HG03442 (cell line): ENCODE measurements around the gene ZNF785.
"Not testable (repeated sequence)": the region's sequence is repeated elsewhere in the genome, so short reads cannot be mapped to it uniquely, and the experiment has no call there.

ENCODE experiments used
- ATAC-seq: cut with Tn5 transposase; IDR thresholded peaks from one replicate; pipeline ENCODE4 v1.9.1; 2021; ENCODE audit warnings: mild to moderate bottlenecking, moderate library complexity; ENCODE audit not compliant: unreplicated experiment

Gene ZNF785

DNA sequence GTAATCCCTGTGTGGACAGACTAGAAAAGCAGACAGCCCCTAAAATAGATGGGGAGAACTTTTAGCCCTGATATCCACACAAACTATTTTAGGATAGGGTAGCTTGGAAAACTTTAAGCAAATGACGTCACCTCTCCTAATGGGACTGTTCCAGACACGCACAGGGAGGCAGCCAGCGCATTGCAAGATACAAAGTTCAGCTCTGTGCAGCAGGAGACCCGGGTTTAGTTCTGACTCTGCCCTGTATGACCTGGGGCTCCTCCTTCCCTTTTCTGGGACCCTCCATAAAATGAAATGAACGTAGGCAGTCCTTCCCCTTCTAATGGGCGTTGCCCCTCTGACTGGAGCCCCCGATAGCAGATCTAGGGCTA lies 18.4 kb upstream of the ZNF785 start:
- ATAC-seq, result no peak

GRCh38 chr16:30602616-30603277 lies 17.2 kb upstream of the ZNF785 start:
- ATAC-seq, result no peak

DNA sequence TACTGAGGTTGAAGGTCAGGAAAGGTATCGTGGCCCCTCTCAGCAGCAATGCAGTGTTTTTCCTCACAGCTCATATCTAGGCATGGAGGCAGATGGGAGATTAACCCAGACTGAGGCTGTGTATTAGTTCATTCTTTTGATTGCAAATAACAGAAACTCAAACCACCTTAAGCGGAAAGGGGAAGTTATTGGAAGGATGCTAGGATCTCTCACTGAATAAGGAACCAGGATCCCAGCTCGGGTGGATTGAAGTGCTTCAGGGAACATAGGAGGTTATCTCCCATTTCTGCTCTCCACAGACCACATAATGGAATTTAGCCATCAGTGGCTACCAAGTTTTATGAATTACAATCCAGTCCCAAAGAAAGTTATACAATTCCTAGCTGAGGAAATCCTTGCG lies 16.5 kb upstream of the ZNF785 start:
- no peak for ATAC-seq

GRCh38 chr16:30600929-30601328 lies 15.4 kb upstream of the ZNF785 start:
- no peak for ATAC-seq

DNA sequence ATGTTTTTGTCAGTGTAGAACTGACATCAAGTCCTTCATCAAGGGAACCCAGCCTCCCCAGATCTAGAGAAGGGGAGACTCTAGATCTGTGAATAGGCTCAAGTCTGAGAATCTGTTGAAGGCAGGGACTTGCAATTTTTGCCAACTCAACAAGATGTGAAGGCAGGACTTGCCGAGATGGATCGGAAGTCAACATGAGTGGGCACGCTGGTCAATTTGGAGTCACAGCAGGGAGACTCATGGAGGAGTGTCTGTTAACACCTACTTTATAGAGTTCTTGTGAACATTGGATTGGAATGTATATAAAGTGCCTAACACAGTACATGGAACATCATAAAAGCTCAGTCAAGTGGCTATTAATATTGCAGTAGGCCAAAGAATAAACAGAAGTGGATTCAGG lies 14.7 kb upstream of the ZNF785 start:
- ATAC-seq, result no peak

- no peak for ATAC-seq
Measured at GRCh38 chr16:30592871-30593270, 7.4 kb upstream of the ZNF785 start.

GRCh38 chr16:30590869-30591268 lies 5.4 kb upstream of the ZNF785 start:
- ATAC-seq, result not testable (repeated sequence)

DNA sequence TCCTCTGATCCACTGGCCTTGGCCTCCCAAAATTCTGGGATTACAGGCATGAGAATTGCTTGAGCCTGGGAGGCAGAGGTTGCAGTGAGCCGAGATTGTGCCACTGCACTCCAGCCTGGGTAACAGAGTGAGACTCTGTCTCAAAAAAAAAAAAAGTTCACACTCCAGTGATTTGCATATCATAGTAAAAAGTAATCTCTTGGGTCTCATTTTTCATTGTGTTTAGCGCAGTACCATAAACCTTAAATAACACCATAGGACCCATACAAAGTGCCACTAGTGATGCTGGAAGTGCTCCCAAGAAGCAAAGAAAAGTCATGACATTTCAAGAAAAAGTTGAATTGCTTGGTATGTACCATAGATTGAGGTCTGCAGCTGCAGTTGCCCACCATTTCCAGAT lies 4.1 kb upstream of the ZNF785 start:
- ATAC-seq, result not testable (repeated sequence)

- ATAC-seq, result no peak
Measured at GRCh38 chr16:30588651-30589050, 3.2 kb upstream of the ZNF785 start.

DNA sequence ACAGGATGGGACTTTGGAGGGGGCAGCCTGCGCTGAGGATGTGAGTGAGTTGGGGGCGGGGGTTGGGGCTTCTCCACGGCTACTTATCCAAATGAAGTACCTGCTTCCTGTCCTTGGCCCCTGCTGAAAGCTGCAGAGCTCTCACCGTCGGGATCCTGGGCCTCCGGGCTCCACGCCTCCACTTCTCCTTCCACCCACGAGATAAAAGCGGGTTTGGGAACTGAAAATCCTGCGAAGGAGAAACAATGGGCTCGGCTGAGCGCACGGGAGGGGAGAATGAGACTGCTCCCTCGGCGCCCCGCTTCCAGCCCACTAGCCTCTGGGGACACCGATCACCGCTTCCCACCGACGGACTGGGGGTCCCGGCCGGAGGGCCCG lies 486 bp downstream of the ZNF785 start:
- peak; percentile 26 for ATAC-seq

DNA sequence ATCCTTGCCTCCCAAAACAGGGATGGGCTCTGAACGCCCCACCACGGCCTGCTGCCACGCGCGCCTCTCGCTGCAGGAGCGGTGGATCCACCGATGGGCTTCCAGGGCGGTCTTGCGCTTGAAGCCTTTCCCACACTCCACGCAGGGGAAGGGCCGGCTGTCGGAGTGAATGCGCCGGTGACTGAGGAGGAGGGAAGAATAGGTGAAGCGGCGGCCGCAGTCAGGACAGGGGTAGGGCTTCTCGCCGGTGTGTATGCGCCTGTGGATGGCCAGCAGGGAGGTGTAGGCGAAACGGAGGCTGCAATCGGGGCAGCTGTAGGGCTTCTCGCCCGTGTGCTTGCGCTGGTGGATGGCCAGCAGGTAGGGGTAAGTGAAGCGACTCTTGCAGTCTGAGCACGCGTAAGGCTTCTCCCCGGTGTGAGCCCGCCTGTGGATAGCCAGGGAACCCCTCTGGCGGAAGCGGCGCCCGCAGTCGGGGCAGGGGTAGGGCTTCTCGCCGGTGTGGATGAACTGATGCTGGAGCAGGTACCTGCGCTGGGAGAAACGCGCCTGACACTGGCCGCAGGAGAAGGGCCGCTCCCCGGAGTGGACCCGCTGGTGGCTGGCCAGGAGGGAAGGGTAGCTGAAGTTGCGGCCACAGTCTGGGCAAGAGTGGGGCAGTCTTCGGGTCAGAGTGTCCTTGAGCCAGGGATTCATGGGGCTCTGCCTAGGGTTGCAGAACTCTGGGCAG lies 2.7 kb downstream of the ZNF785 start:
- ATAC-seq, result no peak

DNA sequence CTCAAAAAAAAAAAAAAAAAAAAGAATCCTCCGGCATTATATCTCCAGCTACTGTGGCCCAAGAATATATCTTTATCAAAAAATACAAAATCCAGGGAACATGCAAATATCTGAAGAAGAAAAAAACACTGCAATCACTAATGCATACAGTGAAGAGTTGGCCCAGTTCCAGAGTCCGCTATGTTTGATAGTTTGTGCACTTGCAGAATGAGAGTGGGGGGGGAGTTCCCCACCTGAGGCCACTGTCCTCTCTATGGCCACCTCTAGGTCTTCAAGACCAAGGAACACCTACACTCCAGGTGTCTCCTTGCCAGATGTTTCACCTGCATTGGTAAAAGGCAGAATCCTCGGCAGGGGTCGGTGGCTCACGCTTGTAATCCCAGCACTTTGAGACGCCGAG lies 4.0 kb downstream of the ZNF785 start:
- ATAC-seq, result no peak

- no peak for ATAC-seq
Measured at GRCh38 chr16:30574678-30575077, 10.8 kb downstream of the ZNF785 start.

GRCh38 chr16:30571445-30572322 lies 13.8 kb downstream of the ZNF785 start, which contains the start of gene ZNF688:
ZNF688 (minus strand) TSS chr16:30571714; CDS start chr16:30571629, 85 bp downstream.
- ATAC-seq, result peak; percentile 64

DNA sequence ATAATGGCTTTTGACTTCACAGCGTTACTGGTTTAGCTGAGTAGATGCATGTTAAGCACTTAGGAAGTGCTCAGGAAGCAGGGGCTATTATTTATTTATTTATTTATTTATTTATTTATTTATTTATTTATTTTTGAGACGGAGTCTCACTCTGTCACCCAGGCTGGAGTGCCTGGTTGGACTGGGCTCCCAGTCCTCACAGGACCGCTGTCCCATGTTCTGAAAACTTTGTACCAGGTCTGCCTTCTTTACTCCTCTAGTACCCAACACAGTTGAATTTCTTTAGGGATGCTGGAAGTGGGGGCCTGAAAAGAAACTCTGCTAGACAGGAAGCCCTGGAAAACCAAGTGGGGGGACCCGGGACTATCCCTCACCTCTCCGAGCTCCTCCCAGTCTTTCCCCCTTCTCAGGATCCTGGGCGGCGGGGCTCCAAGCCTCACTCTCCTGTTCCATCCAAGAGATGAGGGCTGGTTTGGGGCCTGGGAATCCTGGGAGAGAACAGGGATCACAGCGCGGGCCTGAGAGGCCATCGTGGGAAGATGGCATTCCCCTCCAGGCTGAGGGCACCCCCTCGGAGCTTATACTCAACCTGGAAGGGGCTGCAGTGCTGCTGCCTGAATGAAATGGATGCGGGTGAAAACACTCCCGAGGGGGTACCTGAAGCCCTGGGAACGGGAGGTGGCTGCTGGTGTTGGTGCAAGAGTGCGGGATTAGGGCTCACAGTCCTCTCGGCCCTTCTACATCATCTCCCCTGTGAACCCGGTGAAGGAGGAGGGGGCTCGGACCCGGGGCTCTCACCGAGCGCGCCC lies 14.7 kb downstream of the ZNF785 start:
- peak; percentile 2 for ATAC-seq

GRCh38 chr16:30569746-30570635 lies 15.5 kb downstream of the ZNF785 start:
- ATAC-seq, result no peak

- ATAC-seq, result no peak
Measured at GRCh38 chr16:30569281-30569680, 16.2 kb downstream of the ZNF785 start.

- no peak for ATAC-seq
Measured at GRCh38 chr16:30567991-30568638, 17.4 kb downstream of the ZNF785 start.
